Measurements from ENCODE around the gene PUM1.

The PUM1 gene

GRCh38 chr1:30905916-30906620 lies 159.4 kb downstream of the PUM1 start:
- TF ChIP-seq CTCF (IDR thresholded peaks at IDR 0.05): no peak

GRCh38 chr1:30905403-30905802 lies 160.1 kb downstream of the PUM1 start:
- TF ChIP-seq CTCF (IDR thresholded peaks at IDR 0.05): no peak

- TF ChIP-seq CTCF (IDR thresholded peaks at IDR 0.05): no peak
These were observed 160.6 kb downstream of the PUM1 start for GRCh38 chr1:30904962-30905335.

GRCh38 chr1:30904191-30904961 lies 161.1 kb downstream of the PUM1 start:
- TF ChIP-seq CTCF (IDR thresholded peaks at IDR 0.05): no peak

- no peak for TF ChIP-seq CTCF (IDR thresholded peaks at IDR 0.05)
These were observed 162.0 kb downstream of the PUM1 start for GRCh38 chr1:30903343-30904034.

GRCh38 chr1:30902593-30903290 lies 162.8 kb downstream of the PUM1 start:
- TF ChIP-seq CTCF (IDR thresholded peaks at IDR 0.05): no peak
